Measurements from ENCODE around the gene CNIH3. TPM values are rescaled to one million over a fixed set of nuclear protein-coding genes. Genes with fewer than 3 reads are reported as not detected.

CNIH3 gene
- total and polyA plus RNA-seq, 12 donors: 0.30 to 5.5 (median 2.2) TPM

- no peaks in the 10 kb centered on the region for H3K4me1 ChIP-seq (replicated peaks in 1 of 2)
- TF ChIP-seq, protein P1, sequence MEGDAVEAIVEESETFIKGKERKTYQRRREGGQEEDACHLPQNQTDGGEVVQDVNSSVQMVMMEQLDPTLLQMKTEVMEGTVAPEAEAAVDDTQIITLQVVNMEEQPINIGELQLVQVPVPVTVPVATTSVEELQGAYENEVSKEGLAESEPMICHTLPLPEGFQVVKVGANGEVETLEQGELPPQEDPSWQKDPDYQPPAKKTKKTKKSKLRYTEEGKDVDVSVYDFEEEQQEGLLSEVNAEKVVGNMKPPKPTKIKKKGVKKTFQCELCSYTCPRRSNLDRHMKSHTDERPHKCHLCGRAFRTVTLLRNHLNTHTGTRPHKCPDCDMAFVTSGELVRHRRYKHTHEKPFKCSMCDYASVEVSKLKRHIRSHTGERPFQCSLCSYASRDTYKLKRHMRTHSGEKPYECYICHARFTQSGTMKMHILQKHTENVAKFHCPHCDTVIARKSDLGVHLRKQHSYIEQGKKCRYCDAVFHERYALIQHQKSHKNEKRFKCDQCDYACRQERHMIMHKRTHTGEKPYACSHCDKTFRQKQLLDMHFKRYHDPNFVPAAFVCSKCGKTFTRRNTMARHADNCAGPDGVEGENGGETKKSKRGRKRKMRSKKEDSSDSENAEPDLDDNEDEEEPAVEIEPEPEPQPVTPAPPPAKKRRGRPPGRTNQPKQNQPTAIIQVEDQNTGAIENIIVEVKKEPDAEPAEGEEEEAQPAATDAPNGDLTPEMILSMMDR (IDR thresholded peaks at IDR 0.05): no peak
- no peak for TF ChIP-seq POLR2A (IDR thresholded peaks at IDR 0.05)
- H3K27ac ChIP-seq: no peak overlapping the region
- no peak overlapping the region for H3K4me3 ChIP-seq
- no peaks in the 10 kb centered on the region for H3K9me3 ChIP-seq (replicated peaks in 1 of 3)
- no peak for DNase-seq
- no peaks in the 10 kb centered on the region for H3K36me3 ChIP-seq (replicated peaks in 1 of 2)
- WGBS, 4 donors: 79 to 95% (median 83%) methylated on average over 6 to 7 of the region's 7 CpGs
- H3K27me3 ChIP-seq: no peaks in the 10 kb centered on the region
- intact Hi-C loops (cut with DNase I): loop anchor here (5.0 to 10.0 kb wide), 3 partner anchors 126 to 281 kb away; no protein-coding TSS in a partner anchor
Observed at GRCh38 chr1:224641030-224641429, 24.9 kb downstream of the CNIH3 start.

GRCh38 chr1:224643653-224644052, 27.5 kb downstream of the CNIH3 start:
- H3K27ac ChIP-seq: no peak overlapping the region
- H3K36me3 ChIP-seq (replicated peaks in 1 of 2): no peaks in the 10 kb centered on the region
- H3K4me1 ChIP-seq (replicated peaks in 1 of 2): no peaks in the 10 kb centered on the region
- 77 to 86% (median 85%) methylated on average over 5 of the region's 5 CpGs for whole genome bisulfite sequencing, 4 donors
- intact Hi-C loops (cut with DNase I): loop anchor here (5.0 to 10.0 kb wide), 3 partner anchors 129 to 279 kb away; no protein-coding TSS in a partner anchor
- no peak overlapping the region for H3K4me3 ChIP-seq
- TF ChIP-seq, protein P1 (IDR thresholded peaks at IDR 0.05): no peak
- TF ChIP-seq POLR2A (IDR thresholded peaks at IDR 0.05): no peak
- DNase-seq: no peak
- no peaks in the 10 kb centered on the region for H3K27me3 ChIP-seq
- H3K9me3 ChIP-seq (replicated peaks in 1 of 3): no peaks in the 10 kb centered on the region

DNA sequence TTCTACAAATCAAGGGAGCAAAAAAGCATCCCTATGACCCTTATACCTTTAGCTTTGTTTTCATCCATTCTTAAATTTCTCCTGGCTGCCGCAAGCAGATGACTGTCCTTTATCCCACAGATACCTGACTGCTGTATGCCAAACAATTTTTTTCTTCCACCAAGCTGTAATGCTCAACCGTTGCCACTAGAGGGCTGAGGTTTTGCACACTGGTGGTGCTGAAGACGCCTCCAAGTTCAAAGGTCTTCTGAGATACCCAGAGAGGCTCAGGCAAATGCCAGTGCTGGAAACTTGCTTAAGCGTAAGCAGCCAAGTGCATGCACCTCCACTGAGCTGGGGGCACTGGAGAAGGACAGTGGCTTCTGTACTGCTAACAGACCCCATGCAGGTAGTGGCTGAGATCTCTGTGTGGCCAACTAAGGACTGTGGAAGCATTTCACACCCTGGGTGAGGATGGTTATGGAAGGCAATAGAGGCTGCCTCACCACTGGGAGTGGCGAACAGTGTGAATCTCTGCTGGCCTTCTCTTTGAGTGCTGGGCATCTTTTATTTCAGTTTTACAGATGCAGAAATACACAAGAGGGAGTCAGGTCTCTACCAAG, 28.5 kb downstream of the CNIH3 start:
- intact Hi-C loops (cut with DNase I): loop anchor here (5.0 to 10.0 kb wide), 3 partner anchors 130 to 278 kb away; no protein-coding TSS in a partner anchor

GRCh38 chr1:224647449-224647848, 31.3 kb downstream of the CNIH3 start:
- DNase-seq: no peak
- WGBS, 4 donors: 90 to 94% (median 93%) methylated on average over 2 of the region's 2 CpGs
- Histone ChIP-seq H3K9me3 (replicated peaks in 1 of 3) (no peaks in the 10 kb centered on the region), H3K4me3 (no peak overlapping the region), H3K27ac (no peak overlapping the region), H3K4me1 (replicated peaks in 1 of 2) (peaks cover 1 to 6% of the 10 kb centered on the region in 2 donors), H3K27me3 (no peaks in the 10 kb centered on the region), H3K36me3 (replicated peaks in 1 of 2) (no peaks in the 10 kb centered on the region)
- TF ChIP-seq, protein P1 (IDR thresholded peaks at IDR 0.05): no peak
- no peak for TF ChIP-seq POLR2A (IDR thresholded peaks at IDR 0.05)
- intact Hi-C loops (cut with DNase I): loop anchor here in 1 of 2 donors (10.0 kb wide), 1 partner anchor 133 kb away; no protein-coding TSS in a partner anchor

More for the DNA sequence above, 28.5 kb downstream of the CNIH3 start:
- Histone ChIP-seq H3K9me3 (replicated peaks in 1 of 3) (no peaks in the 10 kb centered on the region), H3K4me3 (no peak overlapping the region), H3K4me1 (replicated peaks in 1 of 2) (no peaks in the 10 kb centered on the region), H3K27me3 (no peaks in the 10 kb centered on the region), H3K27ac (no peak overlapping the region), H3K36me3 (replicated peaks in 1 of 2) (no peaks in the 10 kb centered on the region)
- TF ChIP-seq, protein P1 (IDR thresholded peaks at IDR 0.05): peak; percentile 74 to 89 (median 82)
- TF ChIP-seq POLR2A (IDR thresholded peaks at IDR 0.05): no peak
- DNase-seq: peak; percentile 39 to 71 (median 52)
- WGBS, 4 donors: 28 to 35% (median 32%) methylated on average over 5 of the region's 5 CpGs
